GM12878 (cell line): ENCODE measurements around the gene B3GNT9. TPM values are rescaled to one million over a fixed set of nuclear protein-coding genes. Genes with fewer than 3 reads are reported as not detected.

Experiments
- BRCA1 ChIP-seq: IDR thresholded peaks from 2 replicates; pipeline ENCODE4 v1.6.1; 2011; ENCODE audit warnings: low read depth, low read length, improper control_type of control experiment
- CEBPZ ChIP-seq: fragments of 150-350 bp; IDR thresholded peaks from 2 replicates; pipeline ENCODE4 v1.6.1; 2016; ENCODE audit warnings: low read depth, low read length
- CHD4 ChIP-seq: fragments of 200-600 bp; sonication (generic); IDR thresholded peaks from 2 replicates; pipeline ENCODE4 v1.6.1; 2016; ENCODE audit warnings: mild to moderate bottlenecking
- ESRRA ChIP-seq: IDR thresholded peaks from 2 replicates; pipeline ENCODE4 v1.6.1; 2012; ENCODE audit warnings: mild to moderate bottlenecking, low read length, improper control_type of control experiment
- IRF5 ChIP-seq: fragments of 450-650 bp; IDR thresholded peaks from 2 replicates; pipeline ENCODE4 v1.6.1; 2017; ENCODE audit warnings: borderline replicate concordance
- JUNB ChIP-seq: IDR thresholded peaks from 2 replicates; pipeline ENCODE4 v1.6.1; 2016; ENCODE audit warnings: antibody characterized with exemption, mild to moderate bottlenecking
- KLF5 ChIP-seq: fragments of 450-650 bp; IDR thresholded peaks from 2 replicates; pipeline ENCODE4 v1.6.1; 2014; ENCODE audit warnings: mild to moderate bottlenecking; ENCODE audit not compliant: partially characterized antibody
- MLLT1 ChIP-seq: fragments of 450-650 bp; IDR thresholded peaks from 2 replicates; pipeline ENCODE4 v1.6.1; 2016; ENCODE audit warnings: mild to moderate bottlenecking
- MYC ChIP-seq: IDR thresholded peaks from 2 replicates; pipeline ENCODE4 v1.6.1; 2011; ENCODE audit warnings: mild to moderate bottlenecking, low read length, moderate library complexity, inconsistent platforms; ENCODE audit not compliant: insufficient read depth, insufficient replicate concordance, insufficient read length, severe bottlenecking
- NBN ChIP-seq: fragments of 450-650 bp; IDR thresholded peaks from 2 replicates; pipeline ENCODE4 v1.6.1; 2016
- NFXL1 ChIP-seq: fragments of 450-650 bp; IDR thresholded peaks from 2 replicates; pipeline ENCODE4 v1.6.1; 2017; ENCODE audit warnings: antibody characterized with exemption, mild to moderate bottlenecking, borderline replicate concordance
- NR2C1 ChIP-seq: fragments of 450-650 bp; IDR thresholded peaks from 2 replicates; pipeline ENCODE4 v1.6.1; 2017; ENCODE audit warnings: antibody characterized with exemption, mild to moderate bottlenecking, moderate library complexity
- PAX5 ChIP-seq: IDR thresholded peaks from 2 replicates; pipeline ENCODE4 v1.6.1; 2011; ENCODE audit warnings: low read depth, low read length, borderline replicate concordance
- PAX8 ChIP-seq: fragments of 450-650 bp; IDR thresholded peaks from 2 replicates; pipeline ENCODE4 v1.6.1; 2017; ENCODE audit warnings: mild to moderate bottlenecking, moderate library complexity
- RBBP5 ChIP-seq: fragments of 200-600 bp; sonication (generic); conservative IDR thresholded peaks from 2 replicates; pipeline ENCODE4 v1.6.1; 2016
- SMC3 ChIP-seq: IDR thresholded peaks from 2 replicates; pipeline ENCODE4 v1.6.1; 2011; ENCODE audit warnings: low read length, improper control_type of control experiment, borderline replicate concordance
- SREBF1 ChIP-seq: IDR thresholded peaks from 2 replicates; pipeline ENCODE4 v1.6.1; 2012; ENCODE audit warnings: mild to moderate bottlenecking, low read length
- YBX1 ChIP-seq: fragments of 450-650 bp; IDR thresholded peaks from 2 replicates; pipeline ENCODE4 v1.6.1; 2016; ENCODE audit warnings: antibody characterized with exemption
- ZNF384 ChIP-seq: IDR thresholded peaks from 2 replicates; pipeline ENCODE4 v1.6.1; 2012; ENCODE audit warnings: low read depth, mild to moderate bottlenecking, low read length, improper control_type of control experiment, borderline replicate concordance
- ZNF592 ChIP-seq: fragments of 450-650 bp; IDR thresholded peaks from 2 replicates; pipeline ENCODE4 v1.6.1; 2017; ENCODE audit warnings: mild to moderate bottlenecking, moderate library complexity
- polyA plus RNA-seq, 11 experiments: library from polyadenylated mRNA; depleted of rRNA in 4 of 11; unstranded in 6 of 11; stranded (reverse) in 5 of 11; fragments of >200 nt; fragmentation: Nextera tagmentation in 4 of 11; fragmentation: Illumina TruSeq in 1 of 11; extraction: Ambion mirVana in 4 of 11; extraction: Trizol in 1 of 11; gene quantifications; 1 replicate in 1 of 11; 2 replicates in 10 of 11; pipeline versions ENCODE4 v1.2.1 to v1.2.3, GENCODE V29; 2011 to 2016; ENCODE audit warnings: inconsistent platforms in 2 of 11, missing spikeins in 2 of 11, low read depth in 1 of 11
- total RNA-seq, 4 experiments: library from RNA; depleted of rRNA in 3 of 4; stranded (reverse); fragments of >200 nt in 3 of 4; fragmentation: Illumina TruSeq in 1 of 4; extraction: Trizol in 1 of 4; gene quantifications; 2 replicates each; pipeline versions ENCODE4 v1.2.1 to v1.2.3, GENCODE V29; 2013 to 2021

Gene B3GNT9
- total and polyA plus RNA-seq, 10 of the 15 experiments (the other 5 are each of a cell fraction or from before 2014, with no cell fraction given), result 0.08 to 5.0 (median 1.9) TPM

GRCh38 chr16:67173808-67174705 lies 23.3 kb upstream of the B3GNT9 start (continued):
- TF ChIP-seq ZNF592, result no peak
- TF ChIP-seq MYC, result no peak
- no peak for TF ChIP-seq ESRRA
- TF ChIP-seq YBX1, result no peak
- no peak for TF ChIP-seq NFXL1
- TF ChIP-seq ZNF384, result no peak
- no peak for TF ChIP-seq NR2C1
- no peak for TF ChIP-seq PAX8
- no peak for TF ChIP-seq IRF5
- TF ChIP-seq BRCA1, result no peak
- no peak for TF ChIP-seq SMC3
- TF ChIP-seq CHD4, result no peak
- TF ChIP-seq JUNB, result no peak
- TF ChIP-seq KLF5, result no peak
- 0 out of 2 replicates have a peak, but pooled peaks have one; percentile 22 for TF ChIP-seq MLLT1
- no peak for TF ChIP-seq RBBP5
- no peak for TF ChIP-seq SREBF1
- no peak for TF ChIP-seq CEBPZ
- TF ChIP-seq NBN, result 0 out of 2 replicates have a peak, but pooled peaks have one; percentile 27
- no peak for TF ChIP-seq PAX5
